Measurements from ENCODE around the gene SLC48A1.

GRCh38 chr12:47758834-47759690 is 14.0 kb upstream of the SLC48A1 start, which contains the start of gene RAPGEF3:
- no peak for TF ChIP-seq SNAI2 (CRISPR knock-in tag; IDR thresholded peaks at IDR 0.05)
- TF ChIP-seq ARNTL (CRISPR knock-in tag; IDR thresholded peaks at IDR 0.05; ENCODE audit: borderline replicate concordance, low read depth) = no peak
- TF ChIP-seq PATZ1 (CRISPR knock-in tag; IDR thresholded peaks at IDR 0.05; ENCODE audit: borderline replicate concordance) = peak; percentile 97; the same call in 1 of the 2 replicates

Data from SK-N-SH treated with all-trans-retinoic acid at 6 μM for 48 hours (cell line).